Stimulated activated CD4-positive, alpha-beta T cell treated with anti-CD3 and anti-CD28 coated beads, TNF-alpha, amount 100 ng/mL, for 48 hours (primary cell): ENCODE measurements around the gene ZNF432.

Experiments used
- DNase-seq, 3 donors: peaks; one replicate each; pipeline ENCODE4 v3.0.0-alpha.2; 2020; ENCODE audit warnings: low read depth in 3 of 3

Gene ZNF432

GRCh38 chr19:52010674-52011073 is 38.0 kb downstream of the ZNF432 start:
- no peak for DNase-seq

- DNase-seq: peak; percentile 71 to 82 (median 75)
Observed at GRCh38 chr19:52007806-52008557, 40.7 kb downstream of the ZNF432 start, which contains the start of gene ZNF615. Gene ZNF615 (minus strand): TSS chr19:52008211. CDS start chr19:52003711, 4,500 bp downstream.

- DNase-seq: no peak
Observed at GRCh38 chr19:52007451-52007805, 41.2 kb downstream of the ZNF432 start.

- DNase-seq: no peak
Observed at GRCh38 chr19:51994048-51994644, 54.5 kb downstream of the ZNF432 start.

- no peak for DNase-seq
Observed at GRCh38 chr19:51993422-51993821, 55.2 kb downstream of the ZNF432 start.

- DNase-seq: peak; percentile 67 to 81 (median 67)
Observed at GRCh38 chr19:51986309-51987291, 62.0 kb downstream of the ZNF432 start, which contains the start of gene ZNF350. Gene ZNF350 (minus strand): TSS chr19:51986840. CDS start chr19:51974360, 12,480 bp downstream.

GRCh38 chr19:51983361-51983760 is 65.3 kb downstream of the ZNF432 start:
- no peak for DNase-seq
